Astrocyte (in vitro differentiated cells and primary cell): ENCODE data around the gene GPX1. TPM values are rescaled to one million over a fixed set of nuclear protein-coding genes. Genes with fewer than 3 reads are reported as not detected.

ENCODE experiments used
- total RNA-seq: library from RNA; stranded (reverse); gene quantifications from 2 replicates; pipeline ENCODE4 v1.2.1, GENCODE V29; 2021

GPX1 gene
- total RNA-seq, 1 donor from 2014 or later = 268 TPM

Other genes starting within 250 kb of the GPX1 start
- gene USP19, start 237.5 kb downstream of the GPX1 start, total RNA-seq = 28.7 and 31.7 TPM in 2 replicates
- gene LAMB2, start 225.3 kb downstream of the GPX1 start, total RNA-seq = 344 and 391 TPM in 2 replicates
- 18.5 and 20.5 TPM in 2 replicates for gene CCDC71, start 192.0 kb downstream of the GPX1 start, total RNA-seq
- gene KLHDC8B, start 186.8 kb downstream of the GPX1 start, total RNA-seq = 30.2 and 31.6 TPM in 2 replicates
- 3.5 and 4.8 TPM in 2 replicates for gene C3orf62, start 81.1 kb downstream of the GPX1 start, total RNA-seq
- 31.8 and 33.8 TPM in 2 replicates for gene USP4, start 18.3 kb downstream of the GPX1 start, total RNA-seq
- gene RHOA, start 53.6 kb upstream of the GPX1 start, total RNA-seq = 538 and 553 TPM in 2 replicates
- gene TCTA, start 54.1 kb upstream of the GPX1 start, total RNA-seq = 14.7 and 15.3 TPM in 2 replicates
- 4.0 and 5.2 TPM in 2 replicates for gene AMT, start 64.1 kb upstream of the GPX1 start, total RNA-seq
- 19.8 and 20.1 TPM in 2 replicates for gene NICN1, start 71.0 kb upstream of the GPX1 start, total RNA-seq
- 64.3 and 84.3 TPM in 2 replicates for gene DAG1, start 111.9 kb upstream of the GPX1 start, total RNA-seq
- 0.75 and 0.86 TPM in 2 replicates for gene BSN, start 196.1 kb upstream of the GPX1 start, total RNA-seq